Kasumi-1 (cell line): Measurements from ENCODE around the gene PKLR.
"Not testable (repeated sequence)": the region's sequence is repeated elsewhere in the genome, so short reads cannot be mapped to it uniquely, and the experiment has no call there.

Experiments
- DNase-seq, 2 experiments: peaks; one replicate each; lab custom pipeline; 2025; lab: John Stamatoyannopoulos, UW

Gene PKLR

DNA sequence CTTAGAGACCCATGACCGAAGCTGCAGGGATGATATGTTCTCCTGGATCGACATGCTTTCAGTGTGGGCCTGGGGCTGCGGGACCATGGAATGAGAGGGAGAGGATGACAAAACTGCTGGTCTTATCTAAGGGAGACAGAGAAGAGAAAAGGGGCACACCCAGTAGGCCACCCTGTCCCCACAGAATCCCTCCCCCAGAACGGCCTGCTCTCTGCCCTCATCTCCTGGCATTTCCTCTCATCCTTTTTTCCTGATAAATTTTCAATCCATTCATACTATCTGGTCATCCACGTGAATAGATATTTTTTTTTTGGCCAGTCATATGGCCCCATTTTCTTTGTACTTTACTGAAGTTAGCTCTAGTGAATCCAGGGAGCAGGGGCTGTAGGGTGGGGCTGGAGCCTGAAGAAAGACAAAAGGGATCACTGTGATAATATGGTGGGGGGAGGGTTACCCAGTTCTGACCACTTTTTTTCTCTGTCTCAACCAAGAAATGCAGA is at the start of gene PKLR:
PKLR (minus strand) TSS at position 97 of the 500 bp plus-strand sequence; CDS start at position 54, 43 bp downstream.
- no peak for DNase-seq

DNA sequence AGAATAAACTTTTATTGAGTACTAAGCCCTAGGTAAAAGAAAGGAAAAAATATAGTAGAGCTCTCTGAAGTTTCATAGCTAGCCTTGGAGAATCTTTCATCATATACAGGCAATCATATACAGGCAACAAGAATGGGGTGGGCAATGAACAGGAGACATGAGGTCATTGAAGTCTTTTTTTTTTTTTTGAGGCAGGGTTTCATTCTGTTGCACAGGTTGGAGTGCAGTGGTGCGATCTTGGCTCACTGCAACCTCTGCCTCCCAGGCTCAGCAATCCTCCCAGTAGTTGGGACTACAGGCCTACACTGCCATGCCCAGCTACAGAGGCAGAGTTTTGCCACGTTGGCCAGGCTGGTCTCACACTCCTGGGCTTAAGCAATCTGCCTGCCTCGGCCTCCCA is 41.6 kb upstream of the PKLR start:
- DNase-seq, result no peak

DNA sequence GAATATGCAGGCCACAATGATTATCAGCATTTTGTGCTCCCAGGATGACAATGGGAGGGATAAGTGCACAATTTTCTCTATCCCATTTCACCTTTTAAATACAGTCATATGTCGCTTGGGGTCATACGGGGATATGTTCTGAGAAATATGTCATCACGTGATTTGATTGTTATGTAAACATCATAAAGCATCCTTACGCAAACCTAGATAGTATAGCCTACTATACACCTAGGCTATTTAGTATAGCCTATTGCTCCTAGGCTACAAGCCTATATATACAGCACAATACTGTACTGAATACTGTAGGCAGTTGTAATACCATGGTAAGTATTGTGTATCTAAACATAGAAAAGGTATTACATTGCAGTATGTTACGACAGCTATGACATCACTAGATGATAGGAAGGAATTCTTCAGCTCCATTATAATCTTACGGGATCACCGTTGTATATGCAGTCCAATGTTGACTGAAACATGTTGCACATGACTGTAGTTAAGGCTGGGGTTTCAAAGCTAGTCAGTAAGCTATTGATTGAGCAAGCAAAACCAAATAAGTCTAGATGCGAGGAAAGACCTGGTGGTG is 38.4 kb upstream of the PKLR start:
- DNase-seq, result no peak

DNA sequence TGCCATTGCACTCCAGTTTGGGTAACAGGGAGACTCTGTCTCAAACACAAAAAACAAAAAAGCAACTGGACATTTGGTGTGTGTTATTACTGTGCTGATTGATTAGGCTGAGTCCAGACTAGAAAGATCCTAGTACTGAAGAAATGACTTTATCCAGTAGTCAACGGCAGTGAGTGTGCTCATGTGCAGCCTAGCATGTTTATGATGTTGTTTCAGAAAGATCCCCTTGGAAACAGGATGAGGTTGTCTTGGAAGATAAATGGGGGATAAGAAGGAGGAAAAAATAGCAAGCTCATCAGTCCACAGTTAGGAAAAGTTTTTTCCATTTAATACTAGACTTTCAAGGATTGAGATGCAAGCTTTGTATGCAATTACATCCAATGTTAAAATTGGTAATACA is 33.7 kb upstream of the PKLR start:
- DNase-seq, result no peak

DNA sequence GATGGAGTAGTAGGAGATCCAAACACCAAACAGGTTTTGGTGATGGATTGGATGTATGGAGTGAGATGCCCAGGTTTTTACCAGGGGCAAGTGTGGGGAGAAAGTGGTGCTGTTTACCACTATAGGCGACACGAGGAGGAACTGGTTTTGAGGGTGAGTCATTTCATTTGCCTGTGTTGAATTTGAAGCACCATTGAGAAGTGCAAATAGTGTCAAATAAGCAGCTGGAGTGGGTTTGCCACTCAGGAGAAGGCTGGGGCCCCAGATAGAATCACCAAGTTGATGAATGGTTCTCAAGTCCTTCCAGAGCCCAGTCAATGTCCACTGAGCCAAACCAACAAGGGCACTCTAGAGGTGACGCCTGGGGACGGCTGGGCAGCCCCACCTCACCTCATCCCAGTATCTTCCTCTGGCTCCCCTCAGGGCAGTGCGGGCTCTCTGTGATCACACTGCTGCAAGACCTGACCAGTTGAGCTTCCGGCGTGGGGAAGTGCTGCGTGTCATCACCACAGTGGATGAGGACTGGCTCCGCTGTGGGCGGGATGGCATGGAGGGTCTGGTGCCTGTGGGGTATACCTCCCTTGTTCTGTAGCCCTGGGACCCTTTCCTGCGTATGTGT is 28.9 kb upstream of the PKLR start:
- no peak for DNase-seq

DNA sequence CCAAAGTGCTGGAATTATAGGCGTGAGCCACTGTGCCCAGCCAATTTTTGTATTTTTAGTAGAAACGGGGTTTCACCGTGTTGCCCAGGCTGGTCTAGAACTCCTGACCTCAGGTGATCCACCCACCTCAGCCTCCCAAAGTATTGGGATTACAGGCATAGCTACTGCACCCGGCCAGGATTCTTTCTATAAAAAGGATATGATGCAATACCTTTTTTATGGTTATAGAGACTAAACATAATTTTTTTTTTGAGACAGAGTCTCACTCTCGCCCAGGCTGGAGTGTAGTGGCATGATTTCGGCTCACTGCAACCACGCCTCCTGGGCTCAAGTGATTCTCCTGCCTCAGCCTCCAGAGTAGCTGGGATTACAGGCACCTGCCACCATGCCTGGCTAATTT is 27.6 kb upstream of the PKLR start:
- DNase-seq, result not testable (repeated sequence)

DNA sequence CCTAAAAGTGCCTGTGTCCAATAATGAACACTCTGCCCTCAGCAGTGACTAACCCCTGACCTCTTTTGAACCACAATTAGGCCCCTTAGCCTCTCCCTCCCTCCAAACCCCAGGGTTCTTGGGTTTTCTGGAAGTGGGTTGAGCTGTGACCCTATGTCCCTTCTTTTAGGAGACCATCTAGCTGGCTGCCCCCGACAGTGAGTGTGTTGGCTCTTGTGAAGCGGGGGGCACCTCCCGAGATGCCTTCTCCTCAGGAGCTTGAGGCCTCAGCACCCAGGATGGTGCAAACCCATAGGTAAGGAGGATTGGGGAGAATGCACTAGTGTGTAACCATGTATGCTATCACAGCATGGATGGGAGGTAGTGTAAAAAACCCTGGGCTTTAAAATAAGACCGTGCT is 26.7 kb upstream of the PKLR start:
- DNase-seq, result no peak

DNA sequence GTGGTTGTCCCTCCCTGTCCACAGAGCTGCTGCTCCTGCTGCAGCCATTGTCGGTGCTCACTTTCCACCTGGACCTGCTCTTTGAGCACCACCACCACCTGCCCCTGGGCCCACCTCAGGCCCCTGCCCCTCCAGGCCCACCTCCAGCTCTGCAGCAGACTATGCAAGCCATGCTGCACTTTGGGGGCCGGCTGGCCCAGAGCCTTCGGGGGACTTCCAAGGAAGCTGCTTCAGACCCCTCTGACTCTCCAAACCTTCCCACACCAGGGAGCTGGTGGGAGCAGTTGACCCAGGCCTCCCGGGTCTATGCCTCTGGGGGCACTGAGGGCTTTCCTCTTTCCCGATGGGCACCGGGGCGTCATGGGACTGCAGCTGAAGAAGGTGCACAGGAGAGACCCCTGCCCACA is 25.4 kb upstream of the PKLR start:
- DNase-seq, result no peak

DNA sequence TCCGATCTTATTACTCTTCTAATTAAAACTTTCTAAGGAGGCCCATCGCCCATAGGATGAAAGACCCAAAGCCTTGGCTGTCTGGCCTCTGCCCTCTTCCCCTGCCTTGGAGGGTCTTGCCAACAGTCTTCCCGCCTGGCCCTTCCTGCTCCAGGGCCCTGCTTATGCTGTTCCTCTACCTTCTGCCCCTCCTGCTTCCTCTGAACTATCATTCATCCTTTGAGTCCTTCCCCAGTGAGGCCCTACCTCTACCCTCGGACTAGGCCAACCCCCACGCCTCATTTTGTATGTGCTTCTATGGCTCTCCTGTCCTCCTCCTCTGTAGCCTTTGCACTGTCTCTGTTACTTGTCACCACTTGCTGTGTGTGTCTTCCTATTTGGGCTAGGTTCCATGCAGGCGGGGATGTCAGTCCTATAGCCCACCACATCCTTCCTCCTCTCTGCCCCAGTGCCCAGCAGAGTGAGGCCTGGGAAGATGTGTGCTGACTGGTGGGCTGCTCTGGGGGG is 24.8 kb upstream of the PKLR start:
- no peak for DNase-seq

DNA sequence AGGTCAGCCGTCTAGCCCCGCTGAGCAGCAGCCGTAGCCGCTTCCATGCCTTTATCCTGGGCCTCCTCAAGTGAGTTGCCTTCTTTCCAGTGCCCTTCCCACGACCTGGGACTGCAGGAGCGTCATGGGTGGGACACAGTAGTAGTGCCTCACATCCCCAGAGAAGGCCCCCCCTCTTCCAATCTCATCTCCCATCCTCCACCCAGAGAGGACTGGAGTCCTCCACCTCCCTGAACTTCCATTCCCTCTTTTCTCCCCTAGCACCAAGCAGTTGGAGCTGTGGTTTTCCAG is 24.3 kb upstream of the PKLR start:
- no peak for DNase-seq

DNA sequence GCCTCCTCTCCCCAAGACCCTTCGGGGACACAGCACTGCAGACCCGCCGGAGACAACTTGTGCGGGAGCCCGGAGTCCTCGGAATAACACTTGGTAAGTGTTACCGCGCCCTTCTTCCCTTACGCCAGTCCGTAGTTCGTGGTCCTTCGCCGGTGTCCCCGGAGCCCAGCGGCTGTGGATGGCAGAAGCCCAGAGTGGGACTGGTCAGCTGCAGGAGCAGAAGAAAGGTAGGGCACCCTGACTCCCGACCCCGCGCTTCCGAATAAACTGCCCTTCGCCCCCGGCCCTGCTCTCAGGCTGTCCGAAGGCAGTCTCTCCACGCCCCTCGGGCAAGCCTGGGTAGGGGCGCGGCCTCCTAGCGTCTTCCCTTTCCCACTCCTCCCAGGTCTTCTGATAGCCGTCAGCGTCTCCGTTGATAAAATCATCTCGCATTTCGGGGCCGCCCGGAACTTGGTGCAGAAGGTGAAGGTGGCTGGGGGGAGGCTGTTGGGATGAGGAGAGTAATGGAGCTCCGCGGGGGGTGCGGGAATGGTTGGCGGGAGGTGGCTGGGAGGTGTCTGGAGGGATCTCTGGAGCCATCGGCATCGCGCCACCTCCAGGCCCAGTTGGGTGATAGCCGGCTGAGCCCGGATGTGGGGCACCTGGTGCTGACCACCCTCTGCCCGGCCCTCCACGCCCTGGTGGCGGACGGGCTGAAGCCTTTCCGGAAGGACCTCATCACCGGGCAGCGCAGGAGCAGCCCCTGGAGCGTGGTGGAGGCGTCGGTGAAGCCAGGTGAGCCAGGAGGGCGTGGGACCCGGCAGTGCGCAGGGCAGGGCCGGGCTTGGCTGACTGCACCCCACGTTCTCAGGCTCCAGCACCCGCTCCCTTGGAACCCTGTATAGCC is 23.7 kb upstream of the PKLR start:
- peak; percentile 60 to 67 for DNase-seq

DNA sequence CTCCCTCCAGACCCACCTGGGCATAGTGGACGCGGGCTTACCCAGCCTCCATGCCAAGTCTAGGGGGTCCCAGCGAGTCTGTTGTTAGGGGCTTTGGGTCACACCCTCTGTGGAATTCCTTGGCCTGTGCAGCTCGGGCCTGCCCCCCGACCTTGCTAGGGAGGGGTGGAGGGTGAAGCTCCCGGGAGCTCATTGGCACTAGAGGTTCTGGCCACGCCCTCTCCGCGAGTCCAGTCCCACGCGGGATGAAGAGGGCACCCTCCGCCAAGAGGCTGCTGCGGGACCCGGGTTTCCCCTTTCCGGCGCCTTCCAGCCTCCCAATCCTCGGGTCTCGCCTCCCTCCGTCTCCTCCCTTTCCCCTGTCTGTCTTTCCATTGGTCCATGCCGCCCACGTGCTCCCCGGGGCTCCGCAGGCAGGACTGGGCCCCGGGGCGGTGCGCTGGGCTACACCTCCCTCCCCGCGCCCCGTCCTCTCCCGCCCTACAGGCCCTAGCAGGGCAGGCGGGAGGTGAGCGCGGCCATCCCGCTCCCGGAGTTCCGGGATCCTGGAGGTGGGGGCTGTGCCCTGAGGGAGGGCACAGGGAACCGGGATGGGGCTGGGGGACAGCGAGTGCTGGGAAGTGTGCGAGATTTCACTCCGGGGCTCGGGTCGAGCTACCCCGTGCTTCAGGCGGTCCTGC is 22.9 kb upstream of the PKLR start:
- peak; percentile 96 to 98 for DNase-seq

DNA sequence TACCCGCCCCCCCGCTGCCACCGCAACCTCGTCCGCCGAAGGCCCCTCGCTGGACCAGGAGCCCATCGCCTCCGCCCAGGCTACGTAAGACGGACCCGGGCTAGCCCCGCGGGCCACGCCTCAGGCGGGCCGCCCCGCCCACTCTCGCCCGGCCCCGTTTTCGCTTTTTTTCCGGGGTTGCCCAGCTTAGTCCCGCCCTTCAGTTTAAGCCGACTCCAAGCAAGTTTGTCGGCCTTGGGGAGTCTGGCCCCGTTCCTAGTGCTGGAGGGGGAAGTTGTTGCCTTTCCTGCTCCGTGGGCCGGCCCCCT is 22.4 kb upstream of the PKLR start:
- DNase-seq, result peak; percentile 73 to 79

DNA sequence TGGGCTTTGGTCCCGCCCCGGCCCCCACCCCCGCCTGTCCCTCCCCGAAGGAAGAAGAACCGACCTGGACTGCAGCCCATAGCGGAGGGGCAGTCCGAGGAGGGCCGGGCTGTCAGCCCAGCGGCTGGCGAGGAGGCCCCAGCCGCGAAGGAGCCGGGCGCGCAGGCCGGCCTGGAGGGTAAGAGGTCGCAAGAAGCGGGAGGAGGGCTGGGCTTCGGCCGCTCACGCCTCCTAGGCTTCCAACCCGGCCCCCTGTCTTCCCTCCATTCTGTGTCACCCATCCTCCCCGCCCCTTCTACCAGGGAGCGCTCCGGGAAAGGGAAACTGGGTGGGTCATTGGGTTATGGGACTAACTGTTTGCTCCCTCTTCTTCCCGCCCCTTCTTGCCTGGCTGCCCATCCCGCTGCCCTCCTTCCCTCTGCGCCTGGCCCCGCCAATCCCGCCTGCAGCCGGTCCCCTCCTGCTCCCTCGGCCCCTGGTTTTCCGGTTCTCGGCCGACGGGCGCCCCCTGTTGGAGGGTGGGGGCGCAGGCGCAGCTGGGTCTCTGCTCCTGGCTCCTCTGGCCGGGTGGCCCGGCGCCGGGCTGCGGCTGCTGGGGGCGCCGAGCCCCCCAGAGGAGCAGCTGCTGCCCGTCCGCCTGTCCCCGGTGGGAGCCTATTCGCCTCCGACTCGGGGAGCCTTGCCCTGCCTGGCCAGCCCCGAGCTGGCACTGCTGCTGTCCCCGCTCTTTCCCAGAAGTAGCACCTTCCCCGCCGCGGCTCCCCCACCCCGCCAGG is 21.9 kb upstream of the PKLR start:
- peak; percentile 95 to 96 for DNase-seq

DNA sequence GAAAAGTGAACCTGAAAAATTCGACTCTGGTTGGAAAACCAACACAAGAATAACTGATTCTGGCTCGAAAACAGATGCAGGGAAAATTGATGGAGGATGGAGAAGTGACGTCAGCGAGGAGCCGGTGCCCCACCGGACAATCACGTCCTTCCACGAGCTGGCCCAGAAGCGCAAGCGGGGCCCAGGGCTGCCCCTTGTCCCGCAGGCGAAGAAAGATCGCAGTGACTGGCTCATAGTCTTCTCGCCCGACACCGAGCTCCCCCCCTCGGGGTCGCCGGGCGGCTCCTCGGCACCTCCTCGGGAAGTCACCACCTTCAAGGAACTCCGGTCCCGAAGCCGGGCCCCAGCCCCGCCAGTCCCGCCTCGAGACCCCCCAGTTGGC is 21.3 kb upstream of the PKLR start:
- peak; percentile 22 to 44 for DNase-seq

DNA sequence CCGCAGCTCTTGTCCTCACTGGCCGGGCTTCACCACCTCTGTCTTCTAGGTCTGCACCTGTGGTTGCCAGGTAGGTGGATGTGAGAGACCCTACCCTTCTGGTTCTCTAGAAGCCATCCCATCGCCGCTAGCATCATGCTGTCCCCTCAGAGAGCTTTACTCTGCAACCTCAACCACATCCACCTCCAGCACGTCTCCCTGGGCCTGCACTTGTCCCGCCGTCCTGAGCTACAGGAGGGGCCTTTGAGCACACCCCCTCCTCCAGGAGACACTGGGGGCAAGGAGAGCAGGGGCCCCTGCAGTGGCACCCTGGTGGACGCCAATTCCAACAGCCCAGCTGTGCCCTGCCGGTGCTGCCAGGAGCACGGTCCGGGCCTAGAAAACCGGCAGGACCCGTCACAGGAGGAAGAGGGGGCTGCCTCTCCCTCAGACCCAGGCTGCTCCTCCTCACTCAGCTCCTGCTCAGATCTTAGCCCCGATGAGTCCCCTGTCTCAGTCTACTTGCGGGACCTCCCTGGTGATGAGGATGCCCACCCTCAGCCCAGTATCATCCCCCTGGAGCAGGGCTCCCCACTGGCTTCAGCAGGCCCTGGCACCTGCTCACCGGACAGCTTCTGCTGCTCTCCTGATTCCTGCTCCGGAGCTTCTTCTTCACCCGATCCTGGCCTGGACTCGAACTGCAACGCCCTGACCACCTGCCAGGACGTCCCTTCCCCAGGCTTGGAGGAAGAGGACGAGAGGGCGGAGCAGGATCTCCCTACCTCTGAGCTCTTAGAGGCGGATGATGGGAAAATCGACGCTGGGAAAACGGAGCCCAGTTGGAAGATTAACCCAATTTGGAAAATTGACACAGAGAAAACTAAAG is 20.6 kb upstream of the PKLR start:
- DNase-seq, result no peak

DNA sequence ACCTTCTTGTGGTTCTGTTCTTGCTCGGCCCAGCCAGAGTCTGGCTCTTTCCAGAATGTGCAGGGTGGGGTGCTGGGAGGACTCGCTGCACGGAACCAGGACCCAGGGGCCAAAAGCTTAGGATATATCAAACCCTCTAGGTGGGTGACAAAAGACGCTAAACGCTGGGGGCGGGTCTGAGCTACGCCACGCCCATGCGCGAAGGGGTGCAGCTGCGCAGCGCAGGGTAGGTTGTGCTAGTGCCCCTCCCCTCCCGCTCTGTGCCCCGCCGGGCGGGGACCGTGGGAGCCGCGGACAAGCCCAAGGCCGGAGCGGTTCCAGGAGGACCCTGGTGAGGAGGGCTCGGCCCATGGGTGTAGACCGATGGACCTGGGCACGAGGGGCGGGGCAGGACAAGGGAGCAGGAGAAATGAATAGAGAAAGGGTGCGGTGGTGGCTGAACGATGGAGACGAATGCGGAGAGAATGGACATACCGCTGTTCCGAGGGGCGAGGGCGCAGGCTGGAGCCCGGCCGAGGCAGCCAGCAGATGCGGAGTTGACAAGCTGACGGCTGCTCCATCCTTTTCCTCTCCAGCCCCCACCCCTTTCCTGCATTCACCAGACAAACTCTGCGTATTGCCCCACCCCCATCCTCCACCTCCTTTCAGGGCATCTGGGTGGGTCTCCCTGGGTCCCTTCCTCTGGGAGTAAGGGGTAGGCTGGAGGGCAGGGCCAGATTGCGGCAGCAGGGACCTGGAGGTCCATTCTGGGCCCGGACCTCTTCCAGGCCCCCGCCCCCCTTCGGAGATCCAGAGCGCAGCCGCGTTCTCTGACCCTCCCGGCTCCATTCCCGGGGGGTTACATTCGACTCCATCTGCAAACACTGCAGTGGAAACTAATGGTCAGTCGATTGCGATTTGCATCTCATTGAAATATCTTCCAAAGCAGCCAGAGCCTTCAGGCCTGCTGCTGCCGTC is 19.7 kb upstream of the PKLR start, which contains the start of gene RUSC1:
RUSC1 (plus strand) TSS at position 234 of the 957 bp plus-strand sequence. CDS start 880 bp downstream, outside the sequence.
- DNase-seq, result no peak

DNA sequence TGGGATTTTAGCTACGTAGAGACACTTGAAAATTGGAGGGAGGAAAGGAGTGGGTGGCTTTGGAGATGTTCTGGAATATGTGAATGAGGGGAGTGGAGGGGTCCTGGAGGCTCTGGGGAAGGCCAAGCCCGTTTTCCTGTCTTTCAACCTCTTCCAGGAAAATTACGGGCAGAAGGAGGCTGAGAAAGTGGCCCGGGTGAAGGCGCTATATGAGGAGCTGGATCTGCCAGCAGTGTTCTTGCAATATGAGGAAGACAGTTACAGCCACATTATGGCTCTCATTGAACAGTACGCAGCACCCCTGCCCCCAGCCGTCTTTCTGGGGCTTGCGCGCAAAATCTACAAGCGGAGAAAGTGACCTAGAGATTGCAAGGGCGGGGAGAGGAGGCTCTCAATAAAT is 19.0 kb upstream of the PKLR start:
- DNase-seq, result no peak

DNA sequence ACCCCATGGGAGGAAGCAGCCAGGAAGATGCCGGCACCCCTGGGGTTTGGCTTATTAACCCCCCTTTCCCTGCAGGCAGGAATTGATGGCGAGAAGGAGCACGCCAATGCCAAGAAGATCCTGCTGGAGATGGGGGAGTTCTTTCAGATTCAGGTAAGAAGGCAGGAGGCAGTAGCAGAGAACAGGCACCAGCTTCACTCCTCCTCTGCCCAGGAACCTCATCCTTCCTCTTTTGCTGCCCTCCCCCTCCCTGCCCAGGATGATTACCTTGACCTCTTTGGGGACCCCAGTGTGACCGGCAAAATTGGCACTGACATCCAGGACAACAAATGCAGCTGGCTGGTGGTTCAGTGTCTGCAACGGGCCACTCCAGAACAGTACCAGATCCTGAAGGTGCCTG is 18.3 kb upstream of the PKLR start:
- no peak for DNase-seq

DNA sequence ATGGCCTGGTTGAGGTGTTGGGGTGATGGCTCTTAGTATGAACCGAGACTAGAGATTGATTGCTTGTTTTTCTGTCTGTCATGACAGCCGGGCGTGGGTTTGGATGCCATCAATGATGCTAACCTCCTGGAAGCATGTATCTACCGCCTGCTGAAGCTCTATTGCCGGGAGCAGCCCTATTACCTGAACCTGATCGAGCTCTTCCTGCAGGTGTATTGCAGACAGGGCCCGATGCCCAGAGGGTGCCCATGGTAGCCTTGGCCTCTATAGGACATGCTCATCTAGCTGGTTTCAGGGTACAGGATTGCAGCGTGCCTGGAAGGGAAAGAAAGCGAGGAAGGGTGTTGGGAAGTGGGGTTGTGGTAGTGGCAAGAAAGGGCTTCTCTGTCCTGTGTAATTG is 16.8 kb upstream of the PKLR start:
- DNase-seq, result no peak
